HPDE6-E6E7 (cell line): Measurements from ENCODE around the gene SAMD14.
A peak's percentile ranks its signal among the peaks of the same experiment; 100 is the strongest.
"Not testable (repeated sequence)": the region's sequence is repeated elsewhere in the genome, so short reads cannot be mapped to it uniquely, and the experiment has no call there.

Experiments
- DNase-seq: peaks from one replicate; pipeline ENCODE4 v3.0.0; 2011; ENCODE audit warnings: missing footprints; ENCODE audit errors: extremely low spot score

The SAMD14 gene

DNA sequence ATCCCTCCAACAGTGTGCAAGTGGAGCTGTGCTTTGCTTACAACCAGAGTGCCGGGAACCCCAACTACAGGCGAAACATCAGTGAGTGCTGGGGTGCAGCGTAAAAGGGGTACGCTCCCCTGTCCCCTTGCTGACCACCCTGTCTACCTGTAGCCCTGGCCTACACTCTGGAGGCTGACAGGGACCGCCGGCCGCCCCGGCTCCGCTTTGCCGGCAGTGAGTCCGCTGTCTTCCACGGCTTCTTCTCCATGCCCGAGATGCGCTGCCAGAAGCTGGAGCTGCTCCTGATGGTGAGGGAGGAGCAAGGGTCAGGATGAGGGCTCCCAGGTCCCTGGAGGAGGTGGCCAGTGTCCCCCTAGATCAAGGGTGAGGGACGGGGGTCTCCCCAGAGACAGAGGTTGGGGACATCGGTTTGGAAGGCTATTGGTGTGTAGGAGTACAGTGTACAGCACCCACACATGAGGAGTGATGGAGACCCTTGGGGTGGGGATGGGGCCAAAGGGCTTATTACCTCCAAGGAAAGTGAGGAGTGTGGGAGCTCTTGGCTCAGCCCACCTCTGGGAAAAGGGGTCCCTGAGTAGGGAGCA is 54.4 kb downstream of the SAMD14 start:
- no peak for DNase-seq

GRCh38 chr17:50074227-50074626 is 55.7 kb downstream of the SAMD14 start:
- DNase-seq = no peak

DNA sequence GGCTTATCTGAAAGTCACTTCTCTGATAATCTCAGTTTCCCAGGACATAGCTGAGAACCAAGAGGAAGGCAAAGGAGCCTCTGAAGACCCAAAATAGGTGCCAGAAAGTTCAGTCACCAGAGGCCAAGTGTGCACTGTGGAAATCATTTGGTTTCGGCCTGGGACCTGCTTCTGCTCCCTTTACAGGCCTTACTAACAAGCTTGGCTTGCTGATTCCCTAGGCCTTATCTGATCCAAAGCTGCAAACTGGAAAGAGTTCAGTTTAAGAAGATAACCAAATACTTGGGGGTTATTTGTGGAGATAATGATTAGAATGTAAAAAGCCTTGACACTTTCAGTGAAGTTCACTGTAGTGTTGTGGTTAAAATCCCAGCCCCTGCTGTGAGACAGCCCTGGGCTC is 57.0 kb downstream of the SAMD14 start:
- DNase-seq = no peak

- DNase-seq = no peak
Measured at GRCh38 chr17:50072130-50072529, 57.8 kb downstream of the SAMD14 start.

DNA sequence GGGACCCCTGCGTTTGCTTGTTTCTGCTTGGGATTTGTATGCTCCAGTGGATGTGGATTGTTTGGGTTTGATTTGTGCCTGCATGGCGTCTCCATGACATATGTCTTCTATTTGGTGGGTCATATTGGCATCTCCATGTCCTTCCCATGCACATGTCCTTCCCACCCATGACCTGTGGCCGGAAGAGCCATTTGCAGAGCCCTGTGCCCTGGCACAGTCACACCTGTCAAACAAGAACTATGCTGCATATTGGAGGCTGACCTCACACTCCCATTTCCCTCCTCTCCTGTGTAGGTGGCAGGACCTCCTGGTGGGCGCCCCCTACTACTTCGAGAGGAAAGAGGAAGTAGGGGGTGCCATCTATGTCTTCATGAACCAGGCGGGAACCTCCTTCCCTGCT is 58.3 kb downstream of the SAMD14 start:
- DNase-seq = no peak

DNA sequence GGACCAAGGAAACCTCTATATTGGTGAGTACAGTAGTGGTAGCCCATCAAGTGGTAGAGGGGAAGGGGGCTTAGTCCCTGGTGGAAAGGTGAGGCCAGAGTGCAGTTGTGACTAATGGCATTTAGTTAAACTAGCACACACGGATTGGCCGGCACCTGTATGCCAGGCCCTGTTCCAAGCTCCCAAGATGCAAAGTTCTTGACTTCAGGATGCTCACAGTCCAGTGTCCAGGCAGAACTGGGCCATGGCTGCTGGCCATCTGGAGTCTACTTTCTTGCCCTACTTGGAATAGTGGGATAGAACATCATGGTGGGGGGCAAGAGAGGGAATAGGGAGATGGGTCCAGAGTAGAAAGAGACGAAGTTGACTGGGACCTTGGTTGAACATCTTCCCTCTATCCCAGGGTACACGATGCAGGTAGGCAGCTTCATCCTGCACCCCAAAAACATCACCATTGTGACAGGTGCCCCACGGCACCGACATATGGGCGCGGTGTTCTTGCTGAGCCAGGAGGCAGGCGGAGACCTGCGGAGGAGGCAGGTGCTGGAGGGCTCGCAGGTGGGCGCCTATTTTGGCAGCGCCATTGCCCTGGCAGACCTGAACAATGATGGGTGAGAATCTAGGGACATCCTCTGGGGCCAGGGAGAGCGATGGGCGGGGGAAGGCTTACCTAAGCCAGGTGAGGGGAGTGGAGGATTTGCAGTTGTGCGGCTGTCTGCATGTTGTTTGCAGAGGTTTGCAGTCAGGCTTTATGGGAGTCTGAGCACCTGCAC is 58.9 kb downstream of the SAMD14 start:
- no peak for DNase-seq

- DNase-seq = no peak
Measured at GRCh38 chr17:50067996-50068395, 62.0 kb downstream of the SAMD14 start.

DNA sequence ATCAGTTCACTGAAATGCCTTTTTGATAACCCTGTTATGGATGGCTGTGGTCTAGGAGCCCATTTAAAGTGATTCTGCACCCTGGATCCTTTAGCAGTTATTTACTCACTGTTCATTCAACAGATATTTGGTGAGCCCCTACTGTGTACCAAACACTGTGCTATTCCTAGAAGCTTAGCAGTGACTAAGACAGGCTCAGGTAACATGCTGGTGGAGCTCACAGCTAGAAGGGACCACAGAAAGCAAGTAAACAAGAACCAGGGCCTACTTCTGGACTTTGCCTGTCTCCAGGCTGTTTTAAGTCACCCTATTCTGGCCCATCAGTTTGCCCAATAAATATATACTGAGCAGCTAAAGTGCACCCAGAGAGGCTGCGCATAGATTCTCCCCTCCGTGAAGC is 63.0 kb downstream of the SAMD14 start:
- DNase-seq = no peak

DNA sequence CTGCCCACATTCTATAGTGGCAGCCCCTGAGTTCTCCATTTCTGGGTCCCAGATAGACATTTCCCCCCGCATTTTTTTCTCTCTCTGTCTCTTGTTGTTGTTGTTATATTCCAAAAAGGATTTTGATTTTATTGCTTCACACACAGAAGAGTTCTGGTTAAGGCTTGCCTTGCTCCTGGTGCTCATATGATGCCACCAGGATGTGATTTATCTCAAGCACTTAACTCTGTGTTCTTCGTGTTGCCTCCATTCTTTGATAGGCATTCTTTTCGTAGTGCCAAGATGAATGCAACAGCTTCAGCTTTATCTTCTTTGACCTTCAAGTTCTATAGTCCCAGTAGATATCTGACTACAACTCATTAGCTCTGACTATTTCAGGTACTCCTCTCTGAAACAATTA is 64.9 kb downstream of the SAMD14 start:
- DNase-seq = no peak

GRCh38 chr17:50064253-50065001 is 65.5 kb downstream of the SAMD14 start:
- DNase-seq = peak; percentile 90

GRCh38 chr17:50063561-50064252 is 66.3 kb downstream of the SAMD14 start:
- DNase-seq = no peak

GRCh38 chr17:50062293-50063243 is 67.4 kb downstream of the SAMD14 start:
- peak; percentile 95 for DNase-seq

- DNase-seq = not testable (repeated sequence)
Measured at GRCh38 chr17:50061713-50062045, 68.3 kb downstream of the SAMD14 start.

GRCh38 chr17:50060951-50061712 is 68.8 kb downstream of the SAMD14 start:
- DNase-seq = no peak
